ENCODE measurements around the gene SYT5. TPM values are rescaled to one million over a fixed set of nuclear protein-coding genes. Genes with fewer than 3 reads are reported as not detected.
A peak's percentile ranks its signal among the peaks of the same experiment; 100 is the strongest.
"Not testable (repeated sequence)": the region's sequence is repeated elsewhere in the genome, so short reads cannot be mapped to it uniquely, and the experiment has no call there.

SYT5 gene
- total and polyA plus RNA-seq, 2 of the 8 experiments (the other 6 are each of a cell fraction or from before 2014, with no cell fraction given), result 0.35 to 0.67 TPM

GRCh38 chr19:55155784-55156183, 24.3 kb downstream of the SYT5 start:
- H2AK5ac ChIP-seq (ENCODE audit: low read depth, low read length); H2BK5ac ChIP-seq (ENCODE audit: low read depth, low read length); H3K9me3 ChIP-seq (ENCODE audit: insufficient read depth in 2 of 2, low read depth in 1 of 2, low read length in 1 of 2); H2BK12ac ChIP-seq (ENCODE audit: low read depth, low read length); H3K23me2 ChIP-seq (ENCODE audit: low read depth, low read length); H3K79me2 ChIP-seq (ENCODE audit: control insufficient read depth in 1 of 2, insufficient read depth in 2 of 2, low read length in 2 of 2); H3K18ac ChIP-seq (ENCODE audit: extremely low read depth, low read length); DNase-seq (ENCODE audit: low read depth in 1 of 2, low spot score in 2 of 2); H4K20me1 ChIP-seq (replicated peaks in 1 of 2; ENCODE audit: control insufficient read depth in 1 of 2, insufficient read depth in 2 of 2, low read length in 2 of 2); H3K79me1 ChIP-seq (ENCODE audit: low read depth, low read length); H3K36me3 ChIP-seq (ENCODE audit: control insufficient read depth in 2 of 4, insufficient read depth in 4 of 4, low read length in 3 of 4); H2BK120ac ChIP-seq (replicated peaks; ENCODE audit: low read depth, low read length); H4K91ac ChIP-seq (replicated peaks; ENCODE audit: insufficient read length, low read length); H3K4ac ChIP-seq (replicated peaks; ENCODE audit: insufficient read length, low read depth, low read length); H3K14ac ChIP-seq (ENCODE audit: insufficient read length); H3K9ac ChIP-seq (replicated peaks in 1 of 4; ENCODE audit: extremely low read depth in 1 of 4, low read depth in 3 of 4, low read length in 3 of 4); H4K5ac ChIP-seq (ENCODE audit: insufficient read length, low read depth, low read length); FAIRE-seq; H3K27me3 ChIP-seq (replicated peaks in 1 of 4; ENCODE audit: control insufficient read depth in 3 of 4, extremely low read depth in 1 of 4, insufficient read depth in 3 of 4, low read length in 3 of 4); H3K27ac ChIP-seq (ENCODE audit: low read depth, low read length); H2BK15ac ChIP-seq (ENCODE audit: low read length); H3K23ac ChIP-seq (ENCODE audit: insufficient read length); H2BK20ac ChIP-seq (ENCODE audit: low read length); H2AFZ ChIP-seq (ENCODE audit: low read length): not testable (repeated sequence)
- Histone ChIP-seq H3K4me3 (ENCODE audit: extremely low read depth in 1 of 4, insufficient read depth in 2 of 4, low read depth in 3 of 4, low read length in 4 of 4) (peak overlapping the region; percentile 53 to 67 (median 66)), H4K8ac (ENCODE audit: extremely low read depth, insufficient read depth, low read length) (peak overlapping the region; percentile 60), H3K56ac (replicated peaks; ENCODE audit: insufficient read length, low read depth, low read length) (peak overlapping the region; percentile 49), H3K4me1 (replicated peaks in 1 of 4; ENCODE audit: control insufficient read depth in 3 of 4, insufficient read depth in 4 of 4, low read length in 3 of 4) (peaks cover 3 to 18% (median 6%) of the 10 kb centered on the region in 4 experiments), H3K4me2 (ENCODE audit: insufficient read depth in 1 of 2, low read depth in 2 of 2, low read length in 2 of 2) (peak overlapping the region; percentile 82 to 94)
- POLR2A ChIA-PET (ENCODE audit: partially characterized antibody), result interaction anchor here (0.6 to 3.2 kb wide), 6 partner anchors 9 to 688 kb away, joined by 3 to 19 read pairs (median 4); partner anchors contain the start of gene UBE2S
- CTCF ChIA-PET (ENCODE audit: partially characterized antibody), result interaction anchor here (0.9 to 1.3 kb wide), 4 partner anchors 9 to 148 kb away, joined by 3 to 9 read pairs (median 5); no protein-coding TSS in a partner anchor
- TF ChIP-seq MAX (IDR thresholded peaks at IDR 0.05), result 0 out of 2 replicates have a peak, but pooled peaks have one; percentile 8
- WGBS, 2 experiments (ENCODE audit: extremely low coverage in 1 of 2, insufficient coverage in 1 of 2, insufficient read length in 1 of 2, insufficient replicate concordance in 2 of 2, low coverage in 1 of 2, low lambda C conversion rate in 2 of 2, missing lambda C conversion rate in 1 of 2), result 10% methylated on average over 5 of the region's 5 CpGs; no CpG with 5 or more reads in 1 of the 2 experiments

Measured in H1 (cell line).